ENCODE results near the gene UBE2V1.

UBE2V1 gene

GRCh38 chr20:50127587-50128519, 14.9 kb upstream of the UBE2V1 start:
- H3K4me3 ChIP-seq (ENCODE audit: low read depth in 1 of 2, low read length in 1 of 2): no peak overlapping the region
- no peaks in the 10 kb centered on the region for H3K4me1 ChIP-seq (ENCODE audit: control insufficient read depth in 1 of 2, insufficient read depth in 1 of 2, low read depth in 1 of 2, low read length in 1 of 2)
- no peaks in the 10 kb centered on the region for H3K27me3 ChIP-seq
- TF ChIP-seq, protein P1, sequence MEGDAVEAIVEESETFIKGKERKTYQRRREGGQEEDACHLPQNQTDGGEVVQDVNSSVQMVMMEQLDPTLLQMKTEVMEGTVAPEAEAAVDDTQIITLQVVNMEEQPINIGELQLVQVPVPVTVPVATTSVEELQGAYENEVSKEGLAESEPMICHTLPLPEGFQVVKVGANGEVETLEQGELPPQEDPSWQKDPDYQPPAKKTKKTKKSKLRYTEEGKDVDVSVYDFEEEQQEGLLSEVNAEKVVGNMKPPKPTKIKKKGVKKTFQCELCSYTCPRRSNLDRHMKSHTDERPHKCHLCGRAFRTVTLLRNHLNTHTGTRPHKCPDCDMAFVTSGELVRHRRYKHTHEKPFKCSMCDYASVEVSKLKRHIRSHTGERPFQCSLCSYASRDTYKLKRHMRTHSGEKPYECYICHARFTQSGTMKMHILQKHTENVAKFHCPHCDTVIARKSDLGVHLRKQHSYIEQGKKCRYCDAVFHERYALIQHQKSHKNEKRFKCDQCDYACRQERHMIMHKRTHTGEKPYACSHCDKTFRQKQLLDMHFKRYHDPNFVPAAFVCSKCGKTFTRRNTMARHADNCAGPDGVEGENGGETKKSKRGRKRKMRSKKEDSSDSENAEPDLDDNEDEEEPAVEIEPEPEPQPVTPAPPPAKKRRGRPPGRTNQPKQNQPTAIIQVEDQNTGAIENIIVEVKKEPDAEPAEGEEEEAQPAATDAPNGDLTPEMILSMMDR (IDR thresholded peaks at IDR 0.05): no peak
- peaks cover 80% of the 10 kb centered on the region for H3K36me3 ChIP-seq
- no peaks in the 10 kb centered on the region for H3K9me3 ChIP-seq
- no peak overlapping the region for H3K27ac ChIP-seq

DNA sequence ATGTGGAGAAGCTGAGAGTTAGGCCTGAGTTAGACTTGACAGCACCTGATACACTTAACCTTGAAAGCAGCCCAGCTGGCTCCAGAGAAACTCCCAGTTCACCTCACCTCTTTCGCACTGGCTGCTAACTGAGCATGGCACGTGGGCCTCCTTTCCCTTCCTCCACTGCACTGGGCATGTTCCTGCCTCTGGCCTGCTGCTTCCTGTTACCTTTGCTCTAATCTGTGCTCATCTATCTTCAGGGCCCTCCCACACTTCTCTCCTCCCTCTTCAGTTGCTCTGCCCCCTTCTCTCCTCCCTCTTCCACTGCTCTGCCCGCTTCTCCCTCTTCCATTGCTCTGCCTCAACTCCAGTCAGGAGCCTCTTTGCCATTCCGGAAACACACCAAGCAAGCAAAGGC, 13.7 kb upstream of the UBE2V1 start:
- no peak overlapping the region for H3K4me3 ChIP-seq (ENCODE audit: low read depth in 1 of 2, low read length in 1 of 2)
- no peaks in the 10 kb centered on the region for H3K4me1 ChIP-seq (ENCODE audit: control insufficient read depth in 1 of 2, insufficient read depth in 1 of 2, low read depth in 1 of 2, low read length in 1 of 2)
- TF ChIP-seq, protein P1 (IDR thresholded peaks at IDR 0.05): no peak
- H3K36me3 ChIP-seq: peaks cover 74% of the 10 kb centered on the region
- no peak overlapping the region for H3K27ac ChIP-seq
- H3K9me3 ChIP-seq: no peaks in the 10 kb centered on the region
- H3K27me3 ChIP-seq: no peaks in the 10 kb centered on the region

- Histone ChIP-seq H3K27me3 (no peaks in the 10 kb centered on the region), H3K27ac (no peak overlapping the region), H3K36me3 (peaks cover 66% of the 10 kb centered on the region), H3K4me3 (ENCODE audit: low read depth in 1 of 2, low read length in 1 of 2) (no peak overlapping the region), H3K9me3 (no peaks in the 10 kb centered on the region), H3K4me1 (ENCODE audit: control insufficient read depth in 1 of 2, insufficient read depth in 1 of 2, low read depth in 1 of 2, low read length in 1 of 2) (no peaks in the 10 kb centered on the region)
- TF ChIP-seq, protein P1 (IDR thresholded peaks at IDR 0.05): no peak
Measured at GRCh38 chr20:50125279-50125678, 12.3 kb upstream of the UBE2V1 start.

- peaks cover 60% of the 10 kb centered on the region for H3K36me3 ChIP-seq
- H3K27ac ChIP-seq: no peak overlapping the region
- TF ChIP-seq, protein P1 (IDR thresholded peaks at IDR 0.05): no peak
- no peaks in the 10 kb centered on the region for H3K4me1 ChIP-seq (ENCODE audit: control insufficient read depth in 1 of 2, insufficient read depth in 1 of 2, low read depth in 1 of 2, low read length in 1 of 2)
- no peak overlapping the region for H3K4me3 ChIP-seq (ENCODE audit: low read depth in 1 of 2, low read length in 1 of 2)
- H3K27me3 ChIP-seq: no peaks in the 10 kb centered on the region
- no peaks in the 10 kb centered on the region for H3K9me3 ChIP-seq
Measured at GRCh38 chr20:50124496-50124895, 11.5 kb upstream of the UBE2V1 start.

- Histone ChIP-seq H3K4me1 (ENCODE audit: control insufficient read depth in 1 of 2, insufficient read depth in 1 of 2, low read depth in 1 of 2, low read length in 1 of 2) (no peaks in the 10 kb centered on the region), H3K27ac (no peak overlapping the region), H3K9me3 (no peaks in the 10 kb centered on the region), H3K4me3 (ENCODE audit: low read depth in 1 of 2, low read length in 1 of 2) (no peak overlapping the region), H3K36me3 (peaks cover 49% of the 10 kb centered on the region), H3K27me3 (no peaks in the 10 kb centered on the region)
- TF ChIP-seq, protein P1 (IDR thresholded peaks at IDR 0.05): no peak
Measured at GRCh38 chr20:50123418-50123817, 10.5 kb upstream of the UBE2V1 start.

All from neutrophil (primary cell).